HCT116 (cell line): ENCODE measurements around the gene FAT1. TPM values are rescaled to one million over a fixed set of nuclear protein-coding genes. Genes with fewer than 3 reads are reported as not detected.
"Not testable (repeated sequence)": the region's sequence is repeated elsewhere in the genome, so short reads cannot be mapped to it uniquely, and the experiment has no call there.

Source experiments
- ATAC-seq: fragments of 200-7000 bp; cut with Tn5 transposase; 2 replicates; pipeline ENCODE4 v1.9.1; 2020; ENCODE audit warnings: mild to moderate bottlenecking, moderate library complexity
- BruUV-seq: library from RNA; stranded (reverse); fragments of 400-500 nt; replicated peaks from 2 replicates; lab custom pipeline; 2021; lab: Mats Ljungman, UMichigan
- CTCF ChIA-PET: fragments of 300-600 bp; sonication (Branson Sonifier 250); formaldehyde crosslinking; loops from one replicate; lab custom pipeline; 2021; ENCODE audit warnings: antibody characterized with exemption; lab: Charles Lee
- POLR2A ChIA-PET: fragments of 300-600, 350-600 bp; sonication (Branson Sonifier 250); formaldehyde crosslinking; loops from one replicate; lab custom pipeline; 2021; ENCODE audit warnings: antibody characterized with exemption; lab: Charles Lee
- RAD21 ChIA-PET, 2 experiments: fragments of 300-600 bp; sonication (Branson Sonifier 250); formaldehyde crosslinking; loops; one replicate each; lab custom pipeline; 2023; ENCODE audit warnings: low total read pairs in 2 of 2; ENCODE audit not compliant: uncharacterized antibody in 2 of 2, unreplicated experiment in 2 of 2, low non-redundant PET in 1 of 2; lab: Charles Lee
- DNase-seq: peaks from one replicate; pipeline ENCODE4 v3.0.0-alpha.2; 2010; ENCODE audit warnings: low read depth, low spot score
- H2AFZ ChIP-seq: fragments of 200-600 bp; shearing (Covaris generic), sonication (generic); 2 replicates; pipeline ENCODE4 v1.6.1; 2017; ENCODE audit warnings: low read depth, mixed run types, mixed read lengths, antibody characterized with exemption, low read length; ENCODE audit not compliant: poor library complexity, severe bottlenecking
- H3K27ac ChIP-seq: 2 replicates; pipeline ENCODE4 v1.5.1; 2012; ENCODE audit warnings: low read depth, low read length
- H3K27me3 ChIP-seq: fragments of 200-600 bp; sonication (generic); 2 replicates; pipeline ENCODE4 v1.6.1; 2016; ENCODE audit warnings: mixed run types, low read length, mixed read lengths; ENCODE audit not compliant: insufficient read depth
- H3K36me3 ChIP-seq, 2 experiments: fragments of 200-500 bp in 1 of 2; fragments of 200-600 bp in 1 of 2; sonication (Bioruptor generic) in 1 of 2; sonication (generic) in 1 of 2; 2 replicates each; pipeline versions ENCODE4 v1.5.1 to v1.6.1; 2014 to 2016; ENCODE audit warnings: low read length in 2 of 2, inconsistent platforms in 1 of 2, mixed read lengths in 1 of 2, mixed run types in 1 of 2; ENCODE audit not compliant: insufficient read depth in 2 of 2, control insufficient read depth in 1 of 2
- H3K4me1 ChIP-seq, 2 experiments: fragments of 200-600 bp in 1 of 2; sonication (generic) in 1 of 2; 2 replicates each; pipeline versions ENCODE4 v1.5.1 to v1.6.1; 2012 to 2017; ENCODE audit warnings: low read length in 2 of 2, inconsistent platforms in 1 of 2, mild to moderate bottlenecking in 1 of 2, mixed read lengths in 1 of 2, mixed run types in 1 of 2, moderate library complexity in 1 of 2; ENCODE audit not compliant: insufficient read depth in 2 of 2, control insufficient read depth in 1 of 2
- H3K4me2 ChIP-seq: fragments of 200-600 bp; sonication (generic); 2 replicates; pipeline ENCODE4 v1.6.1; 2017; ENCODE audit warnings: mixed run types, low read length, mixed read lengths
- H3K4me3 ChIP-seq, 2 experiments: fragments of 200-600 bp in 1 of 2; sonication (generic) in 1 of 2; replicated peaks in 1 of 2; 2 replicates each; pipeline ENCODE4 v1.5.1; 2011 to 2016; ENCODE audit warnings: low read length in 2 of 2, control low read depth in 1 of 2, low read depth in 1 of 2, mild to moderate bottlenecking in 1 of 2, mixed read lengths in 1 of 2, mixed run types in 1 of 2
- H3K79me2 ChIP-seq: fragments of 200-600 bp; sonication (generic); 2 replicates; pipeline ENCODE4 v1.6.1; 2017; ENCODE audit warnings: mild to moderate bottlenecking, mixed run types, low read length, moderate library complexity, mixed read lengths; ENCODE audit not compliant: insufficient read depth
- H3K9ac ChIP-seq: fragments of 200-600 bp; sonication (generic); 2 replicates; pipeline ENCODE4 v1.6.1; 2016; ENCODE audit warnings: low read length, mixed read lengths
- H3K9me2 ChIP-seq: fragments of 200-600 bp; sonication (generic), shearing (Covaris generic); 2 replicates; pipeline ENCODE4 v1.6.1; 2017; ENCODE audit warnings: mixed run types, mild to moderate bottlenecking, moderate library complexity; ENCODE audit not compliant: insufficient read depth
- H3K9me3 ChIP-seq, 2 experiments: fragments of 200-500 bp in 1 of 2; fragments of 200-600 bp in 1 of 2; sonication (Bioruptor generic) in 1 of 2; sonication (generic) in 1 of 2; 2 replicates each; pipeline ENCODE4 v1.6.1; 2014 to 2017; ENCODE audit warnings: low read length in 2 of 2, mixed read lengths in 2 of 2, inconsistent platforms in 1 of 2, low read depth in 1 of 2, mild to moderate bottlenecking in 1 of 2, mixed run types in 1 of 2, moderate library complexity in 1 of 2; ENCODE audit not compliant: control insufficient read depth in 1 of 2, insufficient read depth in 1 of 2
- H4K20me1 ChIP-seq: fragments of 200-600 bp; sonication (generic), shearing (Covaris generic); 2 replicates; pipeline ENCODE4 v1.6.1; 2017; ENCODE audit warnings: mixed run types, mild to moderate bottlenecking, moderate library complexity; ENCODE audit not compliant: insufficient read depth
- CBX3 ChIP-seq: IDR thresholded peaks from 2 replicates; pipeline ENCODE4 v1.6.1; 2012; ENCODE audit warnings: low read depth
- EGR1 ChIP-seq: IDR thresholded peaks from 2 replicates; pipeline ENCODE4 v1.6.1; 2012; ENCODE audit warnings: low read depth
- ELF1 ChIP-seq: IDR thresholded peaks from 2 replicates; pipeline ENCODE4 v1.6.1; 2012; ENCODE audit warnings: low read depth, borderline replicate concordance
- EZH2 ChIP-seq: fragments of 200-600 bp; sonication (generic); IDR thresholded peaks from 2 replicates; pipeline ENCODE4 v1.6.1; 2017; ENCODE audit warnings: antibody characterized with exemption, mixed run types
- EZH2phosphoT487 ChIP-seq: fragments of 200-600 bp; IDR thresholded peaks from 2 replicates; pipeline ENCODE4 v1.6.1; 2018; ENCODE audit warnings: antibody characterized with exemption, borderline replicate concordance
- FOSL1 ChIP-seq: IDR thresholded peaks from 2 replicates; pipeline ENCODE4 v1.6.1; 2012; ENCODE audit warnings: low read depth
- JUND ChIP-seq: IDR thresholded peaks from 2 replicates; pipeline ENCODE4 v1.6.1; 2012
- POLR2AphosphoS5 ChIP-seq: IDR thresholded peaks from 2 replicates; pipeline ENCODE4 v1.6.1; 2011; ENCODE audit warnings: mild to moderate bottlenecking, low read depth, low read length, moderate library complexity
- RAD21 ChIP-seq: IDR thresholded peaks from 2 replicates; pipeline ENCODE4 v1.6.1; 2012; ENCODE audit warnings: low read depth, mild to moderate bottlenecking
- SRF ChIP-seq: IDR thresholded peaks from 2 replicates; pipeline ENCODE4 v1.6.1; 2012; ENCODE audit warnings: low read depth
- TCF7L2 ChIP-seq: IDR thresholded peaks from 2 replicates; pipeline ENCODE4 v1.7.0; 2011; ENCODE audit warnings: borderline replicate concordance, inconsistent platforms; ENCODE audit not compliant: insufficient read depth, insufficient read length; ENCODE audit errors: extremely low read depth
- YY1 ChIP-seq: IDR thresholded peaks from 2 replicates; pipeline ENCODE4 v1.6.1; 2011; ENCODE audit warnings: low read length, low read depth, moderate library complexity, mild to moderate bottlenecking; ENCODE audit not compliant: insufficient replicate concordance; ENCODE audit errors: extremely low read depth
- ZNF274 ChIP-seq: fragments of 200-500 bp; sonication (Bioruptor generic); IDR thresholded peaks from 2 replicates; pipeline ENCODE4 v1.6.1; 2014; ENCODE audit warnings: mild to moderate bottlenecking, low read depth, low read length, inconsistent platforms
- intact Hi-C: fragments of 100-400 bp; cut with micrococcal nuclease; formaldehyde crosslinking; loops from 2 replicates; pipeline ENCODE4 v1.10.0; 2022
- total RNA-seq: library from RNA; stranded (reverse); gene quantifications from one replicate; pipeline ENCODE4 v1.2.1, GENCODE V29; 2021; ENCODE audit not compliant: unreplicated experiment
- TF ChIP-seq, protein P1 (sequence below): IDR thresholded peaks from 2 replicates; pipeline ENCODE4 v1.6.1; 2012
- TF ChIP-seq, protein P2 (sequence below), 3 experiments: fragments of 200-600 bp in 1 of 3; sonication (generic) in 1 of 3; IDR thresholded peaks in 2 of 3; conservative IDR thresholded peaks in 1 of 3; 2 replicates each; pipeline ENCODE4 v1.5.1; 2012 to 2017; ENCODE audit warnings: low read depth in 2 of 3, low read length in 2 of 3, antibody characterized with exemption in 1 of 3, borderline replicate concordance in 1 of 3, control low read depth in 1 of 3, mild to moderate bottlenecking in 1 of 3, mixed read lengths in 1 of 3, mixed run types in 1 of 3, moderate library complexity in 1 of 3; ENCODE audit not compliant: insufficient read depth in 1 of 3
- TF ChIP-seq, protein P3 (sequence below): IDR thresholded peaks from 2 replicates; pipeline ENCODE4 v1.6.1; 2012; ENCODE audit warnings: low read depth

Gene FAT1
- total RNA-seq, 1 experiment from 2014 or later = 676 TPM

DNA sequence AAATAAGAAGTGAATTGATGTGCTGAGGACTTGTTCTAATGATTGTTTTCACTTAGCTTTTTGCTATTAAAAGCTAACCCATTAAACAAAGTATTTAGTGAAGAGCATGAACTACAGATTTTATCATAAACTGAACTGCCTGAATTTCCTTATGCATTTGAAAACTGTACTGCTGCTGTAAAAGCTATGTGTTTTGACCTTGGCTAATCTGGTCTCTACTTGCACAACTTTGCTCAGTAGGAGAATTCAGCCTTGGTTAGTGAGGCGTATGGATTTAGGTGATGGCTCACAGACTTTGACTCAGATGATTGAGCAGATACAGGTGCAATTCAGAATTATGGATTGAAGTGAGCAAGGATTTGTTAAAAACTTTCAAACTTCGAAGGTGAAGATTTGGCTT lies 38.7 kb upstream of the FAT1 start:
- Histone ChIP-seq H3K4me2 (no peak overlapping the region), H2AFZ (no peak overlapping the region), H3K79me2 (no peaks in the 10 kb centered on the region), H3K36me3 (no peaks in the 10 kb centered on the region), H3K27ac (no peak overlapping the region), H4K20me1 (no peaks in the 10 kb centered on the region), H3K4me3 (no peak overlapping the region), H3K9ac (no peak overlapping the region), H3K9me3 (no peaks in the 10 kb centered on the region), H3K4me1 (peaks cover 17 to 27% of the 10 kb centered on the region in 2 experiments), H3K27me3 (no peaks in the 10 kb centered on the region), H3K9me2 (no peaks in the 10 kb centered on the region)
- intact Hi-C loops = no loop called here
- POLR2A ChIA-PET = no interaction called here
- CTCF ChIA-PET = no interaction called here
- ATAC-seq (no peak), DNase-seq (no peak)
- no peak for TF ChIP-seq ZNF274
- TF ChIP-seq EZH2 = no peak
- TF ChIP-seq, protein P1, sequence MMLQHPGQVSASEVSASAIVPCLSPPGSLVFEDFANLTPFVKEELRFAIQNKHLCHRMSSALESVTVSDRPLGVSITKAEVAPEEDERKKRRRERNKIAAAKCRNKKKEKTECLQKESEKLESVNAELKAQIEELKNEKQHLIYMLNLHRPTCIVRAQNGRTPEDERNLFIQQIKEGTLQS = no peak
- TF ChIP-seq FOSL1 = no peak
- TF ChIP-seq ELF1 = no peak
- TF ChIP-seq, protein P2, sequence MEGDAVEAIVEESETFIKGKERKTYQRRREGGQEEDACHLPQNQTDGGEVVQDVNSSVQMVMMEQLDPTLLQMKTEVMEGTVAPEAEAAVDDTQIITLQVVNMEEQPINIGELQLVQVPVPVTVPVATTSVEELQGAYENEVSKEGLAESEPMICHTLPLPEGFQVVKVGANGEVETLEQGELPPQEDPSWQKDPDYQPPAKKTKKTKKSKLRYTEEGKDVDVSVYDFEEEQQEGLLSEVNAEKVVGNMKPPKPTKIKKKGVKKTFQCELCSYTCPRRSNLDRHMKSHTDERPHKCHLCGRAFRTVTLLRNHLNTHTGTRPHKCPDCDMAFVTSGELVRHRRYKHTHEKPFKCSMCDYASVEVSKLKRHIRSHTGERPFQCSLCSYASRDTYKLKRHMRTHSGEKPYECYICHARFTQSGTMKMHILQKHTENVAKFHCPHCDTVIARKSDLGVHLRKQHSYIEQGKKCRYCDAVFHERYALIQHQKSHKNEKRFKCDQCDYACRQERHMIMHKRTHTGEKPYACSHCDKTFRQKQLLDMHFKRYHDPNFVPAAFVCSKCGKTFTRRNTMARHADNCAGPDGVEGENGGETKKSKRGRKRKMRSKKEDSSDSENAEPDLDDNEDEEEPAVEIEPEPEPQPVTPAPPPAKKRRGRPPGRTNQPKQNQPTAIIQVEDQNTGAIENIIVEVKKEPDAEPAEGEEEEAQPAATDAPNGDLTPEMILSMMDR (IDR thresholded peaks at IDR 0.05 in 2 of 3, conservative IDR thresholded peaks at IDR 0.05 in 1 of 3; ENCODE audit: borderline replicate concordance in 1 of 3, insufficient read depth in 1 of 3, low read depth in 2 of 3, low read length in 2 of 3) = no peak
- no peak for TF ChIP-seq POLR2AphosphoS5
- no peak for TF ChIP-seq RAD21
- TF ChIP-seq TCF7L2 = no peak
- no peak for TF ChIP-seq CBX3
- no peak for TF ChIP-seq SRF
- no peak for TF ChIP-seq JUND
- no peak for TF ChIP-seq EGR1
- TF ChIP-seq, protein P3, sequence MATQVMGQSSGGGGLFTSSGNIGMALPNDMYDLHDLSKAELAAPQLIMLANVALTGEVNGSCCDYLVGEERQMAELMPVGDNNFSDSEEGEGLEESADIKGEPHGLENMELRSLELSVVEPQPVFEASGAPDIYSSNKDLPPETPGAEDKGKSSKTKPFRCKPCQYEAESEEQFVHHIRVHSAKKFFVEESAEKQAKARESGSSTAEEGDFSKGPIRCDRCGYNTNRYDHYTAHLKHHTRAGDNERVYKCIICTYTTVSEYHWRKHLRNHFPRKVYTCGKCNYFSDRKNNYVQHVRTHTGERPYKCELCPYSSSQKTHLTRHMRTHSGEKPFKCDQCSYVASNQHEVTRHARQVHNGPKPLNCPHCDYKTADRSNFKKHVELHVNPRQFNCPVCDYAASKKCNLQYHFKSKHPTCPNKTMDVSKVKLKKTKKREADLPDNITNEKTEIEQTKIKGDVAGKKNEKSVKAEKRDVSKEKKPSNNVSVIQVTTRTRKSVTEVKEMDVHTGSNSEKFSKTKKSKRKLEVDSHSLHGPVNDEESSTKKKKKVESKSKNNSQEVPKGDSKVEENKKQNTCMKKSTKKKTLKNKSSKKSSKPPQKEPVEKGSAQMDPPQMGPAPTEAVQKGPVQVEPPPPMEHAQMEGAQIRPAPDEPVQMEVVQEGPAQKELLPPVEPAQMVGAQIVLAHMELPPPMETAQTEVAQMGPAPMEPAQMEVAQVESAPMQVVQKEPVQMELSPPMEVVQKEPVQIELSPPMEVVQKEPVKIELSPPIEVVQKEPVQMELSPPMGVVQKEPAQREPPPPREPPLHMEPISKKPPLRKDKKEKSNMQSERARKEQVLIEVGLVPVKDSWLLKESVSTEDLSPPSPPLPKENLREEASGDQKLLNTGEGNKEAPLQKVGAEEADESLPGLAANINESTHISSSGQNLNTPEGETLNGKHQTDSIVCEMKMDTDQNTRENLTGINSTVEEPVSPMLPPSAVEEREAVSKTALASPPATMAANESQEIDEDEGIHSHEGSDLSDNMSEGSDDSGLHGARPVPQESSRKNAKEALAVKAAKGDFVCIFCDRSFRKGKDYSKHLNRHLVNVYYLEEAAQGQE = no peak
- no peak for TF ChIP-seq YY1
- no peak for TF ChIP-seq EZH2phosphoT487
- no TSS peak for BruUV-seq
- RAD21 ChIA-PET = no interaction called here

DNA sequence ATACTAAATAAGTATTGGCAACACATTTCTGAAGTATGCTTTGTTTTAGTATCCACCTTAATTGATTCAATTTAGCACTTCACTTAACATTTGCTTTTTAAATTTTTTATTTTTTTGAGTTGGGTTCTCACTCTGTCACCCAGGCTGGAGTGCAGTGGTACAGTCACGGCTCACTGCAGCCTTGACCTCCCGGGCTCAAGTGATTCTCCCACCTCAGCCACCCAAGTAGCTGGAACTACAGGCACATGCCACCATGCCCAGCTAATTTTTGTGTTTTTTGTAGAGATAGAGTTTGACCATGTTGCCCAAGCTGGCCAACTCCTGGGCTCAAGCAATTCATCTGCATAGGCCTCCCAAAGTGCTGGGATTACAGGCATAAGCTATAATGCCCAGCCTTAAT lies 38.3 kb upstream of the FAT1 start:
- H3K9ac ChIP-seq, H3K79me2 ChIP-seq, H4K20me1 ChIP-seq, H2AFZ ChIP-seq, H3K36me3 ChIP-seq, CTCF ChIA-PET, H3K9me3 ChIP-seq, H3K27ac ChIP-seq, DNase-seq, BruUV-seq, RAD21 ChIA-PET, intact Hi-C loops, ATAC-seq, POLR2A ChIA-PET, H3K27me3 ChIP-seq, H3K4me2 ChIP-seq, H3K9me2 ChIP-seq, H3K4me3 ChIP-seq: not testable (repeated sequence)
- H3K4me1 ChIP-seq = peaks cover 17 to 26% of the 10 kb centered on the region in 2 experiments
